NCI-H1417 treated with DMSO at 0.1 percent for 48 hours (cell line): ENCODE data around the gene ZSWIM3.
A peak's percentile ranks its signal among the peaks of the same experiment; 100 is the strongest.
"Not testable (repeated sequence)": the region's sequence is repeated elsewhere in the genome, so short reads cannot be mapped to it uniquely, and the experiment has no call there.

Source experiments
- DNase-seq: peaks from one replicate; lab custom pipeline; 2025; lab: John Stamatoyannopoulos, UW

Gene ZSWIM3

DNA sequence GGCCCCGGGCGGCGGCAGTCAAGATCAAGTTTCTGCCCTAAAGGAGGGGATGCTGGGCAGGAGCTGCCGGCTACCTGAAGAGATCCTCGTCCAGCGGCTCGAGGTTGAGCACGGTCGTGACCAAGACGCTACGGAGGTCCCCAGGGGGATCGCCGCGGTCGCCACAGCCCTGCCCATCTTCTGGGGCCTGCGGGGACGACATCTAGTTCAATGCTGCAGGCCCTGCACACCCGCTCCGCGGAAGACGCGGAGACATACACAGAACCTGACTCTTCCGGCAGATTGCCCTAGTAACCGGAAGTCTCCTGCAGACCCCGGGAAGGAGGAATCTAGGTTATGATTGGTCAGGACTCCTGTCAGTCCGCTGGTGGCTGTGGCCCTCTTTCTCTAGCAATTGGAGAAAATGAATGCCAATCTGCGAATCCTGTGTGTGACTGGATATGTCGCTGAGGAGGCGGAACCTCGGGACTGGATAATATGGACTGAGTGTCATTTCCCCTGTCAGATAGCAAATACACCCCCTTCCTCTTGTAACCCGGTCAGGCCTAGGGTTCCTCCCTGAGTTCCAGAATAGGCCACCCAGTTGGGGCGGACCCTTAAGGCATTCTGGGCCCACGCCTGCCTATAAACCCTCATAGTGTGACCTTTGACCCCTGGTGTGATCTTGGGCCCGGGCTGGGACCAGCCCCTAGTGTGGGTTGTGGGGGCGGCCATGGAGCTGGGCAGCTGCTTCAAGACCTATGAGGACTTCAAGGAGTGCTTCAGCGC is at the start of gene ZSWIM3, which contains the start of gene ACOT8:
TSS of gene ZSWIM3 (plus strand) at position 501 of the 768 bp plus-strand sequence. CDS start at position 713, 212 bp downstream.
TSS of gene ACOT8 (minus strand) at position 279 of the 768 bp plus-strand sequence. CDS start at position 202, 77 bp downstream.
- peak; percentile 99 for DNase-seq

DNA sequence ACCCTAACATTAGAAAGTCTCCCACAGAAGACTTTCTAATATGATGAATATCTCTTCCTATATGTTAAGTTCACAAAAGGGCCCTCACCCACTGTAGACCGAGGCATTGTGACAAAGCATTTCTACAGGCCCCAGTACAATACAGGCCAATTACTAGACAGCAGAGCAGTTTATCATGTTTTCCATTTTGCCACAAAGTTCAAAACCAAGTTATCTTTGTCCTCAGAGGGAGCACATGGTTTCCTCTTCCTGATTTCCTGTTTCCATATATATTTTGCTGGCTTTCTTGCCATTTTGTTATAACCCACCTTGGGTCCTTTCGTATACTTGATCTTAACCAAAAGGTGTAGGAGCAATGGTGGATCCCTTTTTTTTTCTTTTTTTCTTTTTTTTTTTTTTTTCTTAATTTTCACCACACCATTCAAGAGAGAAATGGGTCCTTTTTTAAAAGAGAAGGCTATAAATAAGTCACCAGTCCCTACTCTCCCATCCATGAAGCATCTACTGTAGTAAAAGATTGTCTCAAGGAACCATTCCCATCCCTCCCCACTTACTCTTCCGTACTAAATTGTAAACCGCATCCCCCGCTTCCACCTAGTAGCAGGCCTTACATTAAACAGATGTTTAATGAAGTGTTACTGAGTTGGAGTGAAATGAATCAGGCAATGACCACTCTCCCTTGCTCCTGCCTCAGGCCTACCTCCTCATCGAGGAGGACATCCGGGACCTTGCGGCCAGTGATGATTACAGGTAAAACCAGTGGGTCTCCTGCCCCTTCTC is 47.0 kb upstream of the ZSWIM3 start:
- no peak for DNase-seq

DNA sequence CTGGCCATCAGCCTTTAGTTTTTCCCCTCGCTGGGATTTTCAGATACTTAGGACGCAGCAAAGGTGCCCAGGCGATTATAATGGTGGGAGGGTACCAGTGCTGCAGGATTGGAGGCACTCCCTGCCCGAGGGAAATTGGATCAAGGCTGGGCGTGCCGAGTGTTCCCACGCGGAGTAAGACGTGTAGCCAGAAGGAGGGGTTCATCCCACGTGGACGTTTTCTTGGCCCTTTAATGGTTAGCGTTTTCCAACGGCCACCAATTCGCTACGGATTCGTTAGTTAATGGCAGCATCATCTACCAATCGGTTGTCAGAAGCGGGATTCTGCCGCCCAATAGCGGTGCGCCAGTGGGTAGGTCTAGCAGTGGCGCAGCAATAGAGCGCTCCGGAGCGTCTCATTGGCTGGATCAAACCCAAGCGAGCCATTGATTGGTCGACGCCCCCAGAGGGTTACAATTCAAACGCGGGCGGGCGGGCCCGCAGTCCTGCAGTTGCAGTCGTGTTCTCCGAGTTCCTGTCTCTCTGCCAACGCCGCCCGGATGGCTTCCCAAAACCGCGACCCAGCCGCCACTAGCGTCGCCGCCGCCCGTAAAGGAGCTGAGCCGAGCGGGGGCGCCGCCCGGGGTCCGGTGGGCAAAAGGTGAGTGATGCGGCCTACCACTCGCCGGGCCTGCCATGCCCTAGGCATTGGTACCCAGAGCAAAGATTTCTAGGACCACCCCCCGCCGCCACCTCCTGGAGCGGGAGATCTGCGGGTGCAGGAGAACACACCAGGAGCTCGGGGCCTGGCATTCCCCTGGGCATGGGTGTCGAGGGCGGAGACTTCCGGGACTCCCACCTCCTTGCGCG is 45.0 kb upstream of the ZSWIM3 start, which contains the start of gene UBE2C:
TSS of gene UBE2C (plus strand) at position 488 of the 849 bp plus-strand sequence. CDS start at position 540, 52 bp downstream.
- DNase-seq: peak; percentile 95

DNA sequence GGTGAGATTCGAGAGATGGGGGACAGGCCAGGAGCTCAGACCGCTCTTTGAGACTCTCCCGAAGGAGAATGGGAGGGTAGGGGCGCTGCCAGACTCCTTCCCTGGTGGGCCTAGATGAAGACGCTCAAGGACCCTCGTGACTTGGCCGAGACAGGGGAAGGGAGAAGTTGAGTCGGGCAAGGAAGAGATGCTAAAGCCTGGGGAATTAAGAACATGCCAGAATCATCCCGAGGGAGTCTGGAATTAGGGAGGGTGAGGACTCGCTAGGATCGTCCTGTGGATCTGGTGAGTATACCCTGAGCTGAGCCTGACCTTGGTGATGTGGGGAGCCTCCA is 44.4 kb upstream of the ZSWIM3 start:
- no peak for DNase-seq

DNA sequence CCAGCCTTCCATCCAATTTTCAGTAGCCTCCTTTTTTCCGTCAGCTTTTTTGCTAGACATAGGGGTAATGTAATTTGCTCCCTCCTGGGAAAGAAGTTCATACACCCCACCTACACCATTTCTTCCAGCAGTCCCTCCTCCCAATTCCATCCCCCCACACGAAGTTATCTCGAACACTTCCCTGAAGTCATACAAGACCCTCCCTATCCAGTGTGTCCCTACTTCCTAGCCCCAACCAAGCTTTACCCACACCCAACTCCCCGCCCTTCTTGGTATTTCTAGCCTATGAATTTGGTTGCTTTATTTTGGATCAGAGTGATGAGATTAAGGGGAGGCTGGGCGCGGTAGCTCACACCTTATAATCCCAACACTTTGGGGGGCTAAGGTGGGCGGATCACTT is 43.9 kb upstream of the ZSWIM3 start:
- DNase-seq: no peak

DNA sequence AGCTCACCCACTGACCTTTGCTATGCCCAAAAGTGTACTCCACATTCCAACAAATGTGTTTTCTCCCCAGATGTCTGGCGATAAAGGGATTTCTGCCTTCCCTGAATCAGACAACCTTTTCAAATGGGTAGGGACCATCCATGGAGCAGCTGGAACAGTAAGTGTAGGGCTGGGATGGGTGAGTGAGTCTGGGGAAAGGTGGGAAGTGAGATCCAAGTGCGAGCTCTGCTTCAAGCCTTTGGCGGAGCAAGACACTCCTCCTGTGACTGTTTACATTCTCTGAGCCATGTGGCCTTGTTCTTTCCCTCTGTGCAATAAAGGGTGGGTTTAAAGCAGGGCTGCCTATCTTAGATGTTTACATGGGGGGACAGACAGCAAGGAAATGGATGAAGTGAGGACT is 43.1 kb upstream of the ZSWIM3 start:
- DNase-seq: no peak

DNA sequence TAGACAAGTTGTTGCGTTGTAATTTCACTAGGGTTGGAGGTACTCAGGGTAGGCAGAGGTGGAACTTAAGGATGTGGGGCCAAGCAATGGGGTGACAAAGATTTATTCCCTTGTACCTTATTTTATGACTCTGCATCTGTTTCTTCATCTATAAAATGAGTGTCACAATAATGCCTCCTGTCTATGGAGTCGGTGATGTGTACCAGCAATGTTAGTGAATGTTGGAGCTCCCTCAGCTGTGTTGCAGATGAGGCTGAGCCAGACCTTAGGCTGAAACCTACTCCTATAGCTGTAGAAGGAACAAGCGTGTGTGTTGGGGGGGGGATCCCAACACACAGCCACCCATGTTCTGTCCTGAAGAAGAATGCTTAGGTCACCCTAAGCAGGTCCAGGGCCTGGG is 40.5 kb upstream of the ZSWIM3 start:
- DNase-seq: no peak

DNA sequence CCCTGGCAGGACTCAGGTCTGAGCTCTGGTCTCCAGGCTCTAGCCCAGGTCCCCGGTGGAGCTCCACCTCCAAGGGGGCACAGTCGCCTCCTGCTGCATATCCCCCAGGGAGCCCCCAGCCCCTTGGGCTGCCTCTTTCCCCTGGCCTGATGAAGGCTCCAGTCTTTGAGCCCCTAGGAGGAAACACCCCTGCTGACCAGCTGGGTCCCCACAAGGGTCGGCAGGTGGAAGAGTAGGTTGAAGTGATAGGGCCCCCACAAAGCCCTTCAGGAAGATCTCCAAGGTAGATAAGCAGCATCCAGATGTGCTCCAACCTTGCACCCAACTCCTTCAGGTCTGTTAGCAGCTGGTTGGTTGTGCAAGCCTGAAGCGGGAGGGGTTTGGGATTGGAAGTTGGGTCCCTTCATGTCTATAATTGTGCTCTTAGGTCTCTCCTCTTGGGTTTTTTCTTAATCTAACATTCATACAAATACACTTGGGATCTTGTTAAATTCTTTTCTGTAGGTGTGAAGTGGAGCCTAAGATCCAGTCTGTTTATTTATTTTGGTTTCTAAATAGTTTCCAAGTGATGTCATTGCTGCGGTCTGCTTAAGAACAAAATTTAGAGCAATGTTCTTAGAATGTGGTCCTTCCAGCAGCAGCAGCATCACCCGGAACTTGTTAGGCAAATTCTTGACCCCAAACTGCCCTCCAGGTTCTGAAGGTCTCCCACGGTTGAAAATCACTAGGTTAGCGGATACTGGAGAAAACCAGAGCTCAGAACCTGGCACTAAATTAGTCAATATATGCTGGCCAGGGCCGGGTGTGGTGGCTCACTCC is 39.8 kb upstream of the ZSWIM3 start:
- DNase-seq: no peak

DNA sequence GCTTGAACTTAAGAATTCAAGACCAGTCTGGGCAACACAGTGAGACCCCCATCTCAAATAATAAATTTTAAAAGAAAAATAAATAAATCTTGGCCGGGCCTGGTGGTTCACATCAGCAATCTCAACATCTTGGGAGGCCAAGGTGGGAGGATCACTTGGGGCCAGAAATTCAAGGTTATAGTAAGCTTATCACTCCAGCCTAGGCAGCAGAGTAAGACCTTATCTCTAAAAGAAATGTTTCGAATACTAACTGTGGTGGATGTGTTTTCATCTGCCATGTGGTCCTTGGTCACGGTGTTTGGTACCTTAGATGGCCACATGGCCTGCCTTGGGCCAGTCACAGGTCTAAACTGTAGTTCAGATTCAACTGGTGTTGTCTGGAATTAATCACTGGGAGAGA is 39.2 kb upstream of the ZSWIM3 start:
- DNase-seq: no peak

- no peak for DNase-seq
These were observed 37.9 kb upstream of the ZSWIM3 start for GRCh38 chr20:45819466-45819865.

DNA sequence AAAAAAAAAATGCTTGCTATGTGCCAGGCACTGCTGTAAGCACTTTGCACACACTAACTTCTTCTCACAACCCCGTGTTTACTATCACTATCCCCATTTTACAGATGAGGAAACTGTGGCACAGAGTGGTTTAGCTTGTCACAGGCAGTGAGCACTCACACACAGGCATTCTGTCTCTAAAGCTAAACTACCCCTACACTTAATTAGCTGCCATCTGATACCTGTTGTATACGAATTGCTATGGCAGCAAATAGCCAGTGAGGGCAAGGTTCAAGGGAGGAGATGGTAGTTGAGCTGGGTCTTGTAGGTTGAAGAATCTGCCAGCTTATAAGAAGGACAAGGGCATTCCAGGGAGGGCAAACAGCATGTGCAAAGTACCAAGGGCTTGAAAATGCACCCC is 35.5 kb upstream of the ZSWIM3 start:
- DNase-seq: no peak

DNA sequence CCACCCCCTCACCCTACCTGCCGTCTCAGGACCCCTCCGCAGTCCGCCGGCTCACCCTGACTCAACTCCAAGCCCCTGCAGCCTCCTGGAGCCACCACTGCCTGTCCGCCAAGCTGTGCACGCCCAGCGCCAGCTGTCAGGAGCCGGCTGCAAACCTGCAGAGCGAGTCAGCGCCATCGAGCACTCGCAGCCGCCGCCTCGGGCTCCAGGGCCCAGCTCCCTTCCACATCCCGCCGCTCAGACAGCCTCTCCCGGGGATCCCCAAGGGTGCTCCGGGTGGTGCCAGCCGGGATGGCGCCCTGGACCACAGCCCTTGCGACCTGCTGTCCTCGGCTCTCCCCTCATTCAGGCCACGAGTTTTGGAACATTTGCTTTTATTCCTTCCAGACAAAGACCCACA is 34.6 kb upstream of the ZSWIM3 start:
- DNase-seq: no peak

DNA sequence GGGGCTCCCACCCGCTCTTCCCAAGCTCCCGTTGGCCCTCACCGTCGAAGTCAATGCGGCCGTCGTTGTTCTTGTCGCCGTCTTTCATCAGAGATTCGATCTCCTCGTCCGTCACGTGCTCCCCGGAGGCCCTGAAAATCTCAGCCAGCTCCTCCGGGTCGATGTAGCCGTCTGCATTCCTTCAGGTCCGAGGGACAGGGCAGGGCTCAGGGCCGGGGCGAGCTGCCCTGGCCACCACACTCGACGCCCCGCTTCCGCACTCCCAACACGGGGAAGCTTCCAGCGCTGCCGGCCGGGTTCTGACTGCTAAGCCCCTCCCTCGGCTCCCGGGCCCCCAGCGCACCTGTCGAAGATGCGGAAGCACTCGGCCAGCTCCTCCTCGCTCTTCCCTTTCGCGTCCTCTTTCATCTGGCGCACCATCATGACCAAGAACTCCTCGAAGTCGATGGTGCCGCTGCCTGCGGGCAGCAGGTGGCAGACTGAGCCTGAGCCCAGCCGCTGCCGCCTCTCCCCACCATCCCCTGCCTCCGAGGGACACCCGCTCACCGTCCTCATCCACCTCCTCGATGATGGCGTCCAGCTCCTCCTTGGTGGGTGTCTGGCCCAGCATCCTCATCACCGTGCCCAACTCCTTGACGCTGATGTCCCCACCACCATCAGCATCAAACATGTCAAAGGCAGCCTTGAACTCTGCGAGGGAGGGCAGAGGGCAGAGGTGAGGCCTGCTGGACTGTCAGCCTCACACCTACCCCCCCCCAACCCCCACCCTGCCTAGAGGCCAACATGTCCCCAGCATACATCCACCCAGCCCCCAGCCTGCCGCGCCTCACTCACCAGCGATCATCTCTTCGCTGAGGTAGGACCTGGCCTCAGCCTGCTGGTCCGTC is 33.2 kb upstream of the ZSWIM3 start:
- DNase-seq: no peak

DNA sequence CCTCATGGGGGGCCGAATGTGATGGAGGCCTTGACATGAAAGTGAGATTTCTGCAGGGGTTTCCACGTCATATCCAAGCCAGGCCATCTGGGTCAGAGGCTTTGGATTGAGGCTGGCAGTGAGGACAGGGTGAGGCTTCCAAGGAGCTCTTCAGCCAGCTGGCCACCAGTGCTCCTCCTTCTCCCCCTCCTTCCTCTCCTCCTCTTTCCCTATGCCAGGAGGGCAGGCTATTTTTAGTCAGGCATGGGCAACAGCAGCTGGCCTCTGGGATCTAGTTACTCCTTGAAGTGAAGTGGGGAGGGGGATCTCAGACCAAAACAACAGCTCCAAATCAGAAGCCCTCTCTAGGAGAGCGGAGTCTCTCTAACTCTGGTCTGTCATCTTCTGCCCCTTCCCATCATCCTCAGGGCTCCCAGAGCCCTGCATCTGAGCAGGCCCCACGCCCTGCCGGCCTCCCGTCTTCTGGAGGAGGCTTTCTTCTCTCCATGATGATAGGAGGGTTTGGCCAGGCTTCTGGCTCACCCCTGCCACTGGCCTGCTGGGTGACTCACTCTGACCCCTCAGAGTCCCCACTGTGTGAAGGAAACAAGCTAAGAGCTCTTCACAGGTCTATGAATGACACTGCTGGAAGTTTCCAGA is 30.9 kb upstream of the ZSWIM3 start:
- DNase-seq: no peak

DNA sequence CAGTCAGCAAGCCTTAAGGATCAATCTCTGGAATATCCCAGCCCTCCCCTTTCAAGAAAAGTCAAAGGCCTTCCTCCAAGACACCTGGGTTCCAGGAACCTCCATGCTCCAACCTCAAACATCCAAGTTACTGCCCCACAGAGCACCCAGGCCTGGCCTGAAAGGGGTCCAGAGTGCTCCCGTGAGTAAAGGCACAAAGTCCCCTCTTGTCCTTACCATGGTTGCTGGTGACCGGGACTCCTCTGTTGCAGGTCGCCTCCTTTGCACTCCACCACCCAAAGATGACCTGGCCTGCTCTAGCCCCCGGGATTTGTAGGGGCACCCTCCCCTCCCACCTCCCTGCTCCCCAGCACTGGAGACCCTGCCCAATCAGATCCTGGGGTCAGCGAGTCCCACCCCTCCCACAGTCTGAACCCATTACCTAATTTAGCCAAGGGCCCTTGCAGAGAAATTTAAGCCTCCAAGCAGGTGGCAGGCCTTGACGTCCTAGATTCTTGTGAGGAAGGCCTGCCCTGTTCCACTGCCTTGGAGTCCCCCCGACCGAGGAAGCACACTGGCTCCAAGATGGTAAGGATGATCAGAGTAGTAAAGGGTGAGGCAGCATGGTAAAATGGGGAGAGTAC is 30.3 kb upstream of the ZSWIM3 start, which contains the start of gene TNNC2:
TSS of gene TNNC2 (minus strand) at position 283 of the 623 bp plus-strand sequence. CDS start at position 219, 64 bp downstream.
- no peak for DNase-seq

- DNase-seq: no peak
These were observed 29.7 kb upstream of the ZSWIM3 start for GRCh38 chr20:45827712-45828111.

DNA sequence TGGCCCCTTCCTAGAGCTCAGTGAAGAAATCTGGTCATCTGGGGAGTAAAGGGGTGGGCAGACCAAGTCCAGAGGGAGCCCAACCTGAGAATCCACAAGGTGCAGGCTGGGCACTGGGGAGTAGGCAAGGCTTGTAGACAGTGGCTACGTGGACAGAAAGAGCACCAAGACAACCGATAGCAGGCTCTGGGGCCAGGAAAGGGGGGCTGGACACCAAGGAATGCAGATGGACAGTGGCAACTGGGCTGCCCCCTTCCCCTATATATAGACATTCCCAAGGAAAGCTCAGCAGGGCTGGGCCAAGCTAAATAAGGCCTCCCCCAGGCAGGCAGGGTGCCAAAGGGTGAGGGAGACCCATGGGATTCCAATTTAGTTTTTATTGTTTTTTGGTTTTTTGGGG is 28.8 kb upstream of the ZSWIM3 start:
- no peak for DNase-seq

GRCh38 chr20:45829673-45830106 is 27.7 kb upstream of the ZSWIM3 start:
- DNase-seq: not testable (repeated sequence)

GRCh38 chr20:45832619-45833018 is 24.8 kb upstream of the ZSWIM3 start:
- no peak for DNase-seq
